SK-N-SH (cell line): ENCODE measurements around the gene IL1F10. TPM values are rescaled to one million over a fixed set of nuclear protein-coding genes. Genes with fewer than 3 reads are reported as not detected.

ENCODE experiments used
- CTCF ChIA-PET: fragments of 300-600, 350-600 bp; formaldehyde crosslinking; extraction: SDS; loops from one replicate; lab custom pipeline; 2021; lab: Yijun Ruan, JAX
- POLR2A ChIA-PET: fragments of 350-600 bp; sonication (Branson Sonifier 250); formaldehyde crosslinking; extraction: SDS; loops from one replicate; lab custom pipeline; 2020; ENCODE audit warnings: antibody characterized with exemption, inconsistent platforms; lab: Yijun Ruan, JAX
- DNase-seq: peaks from one replicate; pipeline ENCODE4 v3.0.0; 2012
- H2AFZ ChIP-seq: fragments of 200-600 bp; sonication (generic); 2 replicates; pipeline ENCODE4 v1.8.1; 2016; ENCODE audit warnings: antibody characterized with exemption, mild to moderate bottlenecking, low read depth
- H3F3A ChIP-seq: fragments of 200-600 bp; sonication (generic); replicated peaks from 2 replicates; pipeline ENCODE3; 2016; ENCODE audit warnings: antibody characterized with exemption, mild to moderate bottlenecking; ENCODE audit not compliant: insufficient read depth
- H3K27ac ChIP-seq, 2 experiments: fragments of 200-500 bp in 1 of 2; fragments of 200-600 bp in 1 of 2; sonication (Bioruptor generic) in 1 of 2; sonication (generic), shearing (Covaris generic) in 1 of 2; 2 replicates each; pipeline versions ENCODE4 v1.5.1 to v1.6.1; 2014 to 2016; ENCODE audit warnings: low read depth in 2 of 2, inconsistent platforms in 1 of 2, low read length in 1 of 2, mild to moderate bottlenecking in 1 of 2, mixed read lengths in 1 of 2
- H3K27me3 ChIP-seq: fragments of 200-600 bp; sonication (generic), shearing (Covaris generic); 2 replicates; pipeline ENCODE4 v1.6.1; 2016; ENCODE audit warnings: mixed run types; ENCODE audit not compliant: insufficient read depth
- H3K36me3 ChIP-seq, 2 experiments: fragments of 200-500 bp in 1 of 2; fragments of 200-600 bp in 1 of 2; sonication (Bioruptor generic) in 1 of 2; sonication (generic) in 1 of 2; replicated peaks in 1 of 2; 2 replicates each; pipeline versions ENCODE3 to v1.5.1; 2014 to 2016; ENCODE audit warnings: low read length in 1 of 2, mild to moderate bottlenecking in 1 of 2; ENCODE audit not compliant: insufficient read depth in 2 of 2, control insufficient read depth in 1 of 2
- H3K4me1 ChIP-seq, 2 experiments: fragments of 200-500 bp in 1 of 2; fragments of 200-600 bp in 1 of 2; sonication (Bioruptor generic) in 1 of 2; sonication (generic), shearing (Covaris generic) in 1 of 2; 2 replicates each; pipeline versions ENCODE4 v1.5.1 to v1.6.1; 2014 to 2016; ENCODE audit warnings: low read depth in 1 of 2, low read length in 1 of 2, mixed run types in 1 of 2; ENCODE audit not compliant: insufficient read depth in 2 of 2, control insufficient read depth in 1 of 2
- H3K4me2 ChIP-seq: fragments of 200-600 bp; sonication (generic), shearing (Covaris generic); 2 replicates; pipeline ENCODE4 v1.6.1; 2017; ENCODE audit warnings: mixed run types
- H3K4me3 ChIP-seq, 2 experiments: fragments of 200-500 bp in 1 of 2; fragments of 200-600 bp in 1 of 2; sonication (Bioruptor generic) in 1 of 2; sonication (generic), shearing (Covaris generic) in 1 of 2; 2 replicates each; pipeline versions ENCODE4 v1.5.1 to v1.8.1; 2014 to 2016; ENCODE audit warnings: low read depth in 2 of 2, inconsistent platforms in 1 of 2, low read length in 1 of 2, mild to moderate bottlenecking in 1 of 2, mixed read lengths in 1 of 2, moderate library complexity in 1 of 2
- H3K79me2 ChIP-seq: fragments of 200-600 bp; sonication (generic); 2 replicates; pipeline ENCODE4 v1.8.1; 2017; ENCODE audit warnings: mild to moderate bottlenecking; ENCODE audit not compliant: insufficient read depth
- H3K9ac ChIP-seq: fragments of 200-600 bp; sonication (generic); 2 replicates; pipeline ENCODE4 v1.6.1; 2017; ENCODE audit warnings: mixed run types
- H3K9me2 ChIP-seq: fragments of 200-600 bp; sonication (generic); 2 replicates; pipeline ENCODE4 v1.6.1; 2017; ENCODE audit warnings: mixed run types
- H3K9me3 ChIP-seq: fragments of 200-600 bp; sonication (generic); 2 replicates; pipeline ENCODE4 v1.6.1; 2017; ENCODE audit warnings: mixed run types, mild to moderate bottlenecking, moderate library complexity
- H4K20me1 ChIP-seq: fragments of 200-600 bp; sonication (generic); 2 replicates; pipeline ENCODE4 v1.6.1; 2017; ENCODE audit warnings: mild to moderate bottlenecking, mixed run types; ENCODE audit not compliant: insufficient read depth
- CHD2 ChIP-seq: fragments of 150-350 bp; IDR thresholded peaks from 2 replicates; pipeline ENCODE4 v1.6.1; 2018; ENCODE audit warnings: low read length; ENCODE audit not compliant: partially characterized antibody
- EP300 ChIP-seq, 2 experiments: IDR thresholded peaks; 2 replicates each; pipeline versions ENCODE4 v1.4.0 to v1.6.1; 2012; ENCODE audit warnings: borderline replicate concordance in 1 of 2, low read depth in 1 of 2, low read length in 1 of 2
- FOXM1 ChIP-seq: IDR thresholded peaks from 2 replicates; pipeline ENCODE4 v1.4.0; 2012; ENCODE audit warnings: low read depth, mild to moderate bottlenecking
- GABPA ChIP-seq: IDR thresholded peaks from 2 replicates; pipeline ENCODE4 v1.4.0; 2012; ENCODE audit warnings: low read depth, mild to moderate bottlenecking
- GATA2 ChIP-seq: sonication (generic); formaldehyde crosslinking; IDR thresholded peaks from 2 replicates; pipeline ENCODE4 v1.5.0; 2020; ENCODE audit warnings: mild to moderate bottlenecking, missing genetic modification reagents
- JUND ChIP-seq: IDR thresholded peaks from 2 replicates; pipeline ENCODE4 v1.4.0; 2012
- MEF2A ChIP-seq: IDR thresholded peaks from 2 replicates; pipeline ENCODE4 v1.4.0; 2012; ENCODE audit warnings: low read depth, borderline replicate concordance
- POLR2AphosphoS5 ChIP-seq: IDR thresholded peaks from 2 replicates; pipeline ENCODE4 v1.6.1; 2012; ENCODE audit warnings: low read depth, low read length
- RFX5 ChIP-seq: IDR thresholded peaks from 2 replicates; pipeline ENCODE4 v1.6.1; 2012; ENCODE audit warnings: mild to moderate bottlenecking, improper control_type of control experiment, low read length
- RXRA ChIP-seq: IDR thresholded peaks from 2 replicates; pipeline ENCODE4 v1.4.0; 2012; ENCODE audit warnings: low read depth, mild to moderate bottlenecking, borderline replicate concordance
- SMC3 ChIP-seq: IDR thresholded peaks from 2 replicates; pipeline ENCODE4 v1.6.1; 2012; ENCODE audit warnings: low read depth, low read length, improper control_type of control experiment
- TEAD4 ChIP-seq: IDR thresholded peaks from 2 replicates; pipeline ENCODE4 v1.4.0; 2012; ENCODE audit warnings: mild to moderate bottlenecking, borderline replicate concordance; ENCODE audit not compliant: insufficient read depth
- WGBS: methylation state at CpG from one replicate; pipeline ENCODE4 v1.1.6; 2017; ENCODE audit warnings: low lambda C conversion rate; 5-methylcytosine and 5-hydroxymethylcytosine counted together
- polyA plus RNA-seq, 3 experiments: library from polyadenylated mRNA; depleted of rRNA; stranded (reverse); fragments of >200 nt; gene quantifications; 2 replicates each; pipeline ENCODE4 v1.2.3, GENCODE V29; 2012
- TF ChIP-seq, protein P1 (sequence below): IDR thresholded peaks from 2 replicates; pipeline ENCODE4 v1.4.0; 2012; ENCODE audit warnings: low read depth, borderline replicate concordance
- TF ChIP-seq, protein P2 (sequence below): IDR thresholded peaks from 2 replicates; pipeline ENCODE4 v1.4.0; 2012; ENCODE audit warnings: low read depth, borderline replicate concordance
- TF ChIP-seq, protein P3 (sequence below): fragments of 150-350 bp; IDR thresholded peaks from 2 replicates; pipeline ENCODE4 v1.6.1; 2017; ENCODE audit warnings: antibody characterized with exemption, low read length, low read depth, borderline replicate concordance
- TF ChIP-seq, protein P4 (sequence below): IDR thresholded peaks from 2 replicates; pipeline ENCODE4 v1.6.1; 2012; ENCODE audit warnings: mild to moderate bottlenecking, low read depth, low read length, moderate library complexity
- TF ChIP-seq, protein P5 (sequence below): fragments of 150-350 bp; IDR thresholded peaks from 2 replicates; pipeline ENCODE4 v1.6.1; 2016; ENCODE audit warnings: mild to moderate bottlenecking, low read depth, low read length

Gene IL1F10
- polyA plus RNA-seq, 1 of the 3 experiments (the other 2 are of a cell fraction) = not detected

DNA sequence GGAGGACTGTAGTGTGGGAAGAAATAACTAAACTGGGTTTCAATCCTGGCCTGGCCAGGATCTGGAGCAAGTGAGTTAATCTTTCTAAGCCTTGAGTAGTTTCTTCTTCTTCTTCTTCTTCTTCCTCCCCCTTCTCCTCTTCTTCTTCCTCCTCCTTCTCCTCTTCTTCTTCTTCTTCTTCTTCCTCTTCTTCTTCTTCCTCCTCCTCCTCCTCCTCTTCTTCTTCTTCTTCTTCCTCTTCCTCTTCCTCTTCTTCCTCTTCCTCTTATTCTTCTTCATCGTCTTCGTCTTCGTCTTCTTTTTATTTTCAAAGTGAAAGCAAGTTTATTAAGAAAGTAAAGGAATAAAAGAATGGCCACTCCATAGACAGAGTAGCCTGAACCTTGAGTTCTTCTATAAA is 53.1 kb downstream of the IL1F10 start:
- Histone ChIP-seq H3K9me2 (no peaks in the 10 kb centered on the region), H3K4me3 (no peak overlapping the region), H3K9ac (no peak overlapping the region), H3F3A (no peaks in the 10 kb centered on the region), H3K4me1 (no peaks in the 10 kb centered on the region; a peak in 1 of 4 replicates), H3K4me2 (no peak overlapping the region), H3K27me3 (no peaks in the 10 kb centered on the region; the same call in 1 of the 2 replicates), H3K27ac (no peak overlapping the region), H3K79me2 (no peaks in the 10 kb centered on the region)
- no peak for DNase-seq
- WGBS = 3% methylated on average over 3 of the region's 3 CpGs
- ChIA-PET POLR2A (no interaction called here), CTCF (interaction anchor here (7.4 kb wide), 1 partner anchor 17 kb away, joined by 51 read pairs; no protein-coding TSS in a partner anchor)
- TF ChIP-seq, protein P1, sequence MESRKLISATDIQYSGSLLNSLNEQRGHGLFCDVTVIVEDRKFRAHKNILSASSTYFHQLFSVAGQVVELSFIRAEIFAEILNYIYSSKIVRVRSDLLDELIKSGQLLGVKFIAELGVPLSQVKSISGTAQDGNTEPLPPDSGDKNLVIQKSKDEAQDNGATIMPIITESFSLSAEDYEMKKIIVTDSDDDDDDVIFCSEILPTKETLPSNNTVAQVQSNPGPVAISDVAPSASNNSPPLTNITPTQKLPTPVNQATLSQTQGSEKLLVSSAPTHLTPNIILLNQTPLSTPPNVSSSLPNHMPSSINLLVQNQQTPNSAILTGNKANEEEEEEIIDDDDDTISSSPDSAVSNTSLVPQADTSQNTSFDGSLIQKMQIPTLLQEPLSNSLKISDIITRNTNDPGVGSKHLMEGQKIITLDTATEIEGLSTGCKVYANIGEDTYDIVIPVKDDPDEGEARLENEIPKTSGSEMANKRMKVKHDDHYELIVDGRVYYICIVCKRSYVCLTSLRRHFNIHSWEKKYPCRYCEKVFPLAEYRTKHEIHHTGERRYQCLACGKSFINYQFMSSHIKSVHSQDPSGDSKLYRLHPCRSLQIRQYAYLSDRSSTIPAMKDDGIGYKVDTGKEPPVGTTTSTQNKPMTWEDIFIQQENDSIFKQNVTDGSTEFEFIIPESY = no peak
- TF ChIP-seq JUND (no peak), FOXM1 (no peak), EP300 (IDR thresholded peaks at IDR 0.05; ENCODE audit: borderline replicate concordance in 1 of 2, low read depth in 1 of 2, low read length in 1 of 2) (no peak), POLR2AphosphoS5 (no peak), GABPA (no peak), CHD2 (no peak), GATA2 (CRISPR knock-in tag) (no peak), TEAD4 (no peak), MEF2A (no peak), RFX5 (no peak), RXRA (no peak), SMC3 (no peak)
- TF ChIP-seq, protein P2, sequence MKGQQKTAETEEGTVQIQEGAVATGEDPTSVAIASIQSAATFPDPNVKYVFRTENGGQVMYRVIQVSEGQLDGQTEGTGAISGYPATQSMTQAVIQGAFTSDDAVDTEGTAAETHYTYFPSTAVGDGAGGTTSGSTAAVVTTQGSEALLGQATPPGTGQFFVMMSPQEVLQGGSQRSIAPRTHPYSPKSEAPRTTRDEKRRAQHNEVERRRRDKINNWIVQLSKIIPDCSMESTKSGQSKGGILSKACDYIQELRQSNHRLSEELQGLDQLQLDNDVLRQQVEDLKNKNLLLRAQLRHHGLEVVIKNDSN = no peak
- TF ChIP-seq, protein P3, sequence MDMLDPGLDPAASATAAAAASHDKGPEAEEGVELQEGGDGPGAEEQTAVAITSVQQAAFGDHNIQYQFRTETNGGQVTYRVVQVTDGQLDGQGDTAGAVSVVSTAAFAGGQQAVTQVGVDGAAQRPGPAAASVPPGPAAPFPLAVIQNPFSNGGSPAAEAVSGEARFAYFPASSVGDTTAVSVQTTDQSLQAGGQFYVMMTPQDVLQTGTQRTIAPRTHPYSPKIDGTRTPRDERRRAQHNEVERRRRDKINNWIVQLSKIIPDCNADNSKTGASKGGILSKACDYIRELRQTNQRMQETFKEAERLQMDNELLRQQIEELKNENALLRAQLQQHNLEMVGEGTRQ = no peak
- TF ChIP-seq, protein P4, sequence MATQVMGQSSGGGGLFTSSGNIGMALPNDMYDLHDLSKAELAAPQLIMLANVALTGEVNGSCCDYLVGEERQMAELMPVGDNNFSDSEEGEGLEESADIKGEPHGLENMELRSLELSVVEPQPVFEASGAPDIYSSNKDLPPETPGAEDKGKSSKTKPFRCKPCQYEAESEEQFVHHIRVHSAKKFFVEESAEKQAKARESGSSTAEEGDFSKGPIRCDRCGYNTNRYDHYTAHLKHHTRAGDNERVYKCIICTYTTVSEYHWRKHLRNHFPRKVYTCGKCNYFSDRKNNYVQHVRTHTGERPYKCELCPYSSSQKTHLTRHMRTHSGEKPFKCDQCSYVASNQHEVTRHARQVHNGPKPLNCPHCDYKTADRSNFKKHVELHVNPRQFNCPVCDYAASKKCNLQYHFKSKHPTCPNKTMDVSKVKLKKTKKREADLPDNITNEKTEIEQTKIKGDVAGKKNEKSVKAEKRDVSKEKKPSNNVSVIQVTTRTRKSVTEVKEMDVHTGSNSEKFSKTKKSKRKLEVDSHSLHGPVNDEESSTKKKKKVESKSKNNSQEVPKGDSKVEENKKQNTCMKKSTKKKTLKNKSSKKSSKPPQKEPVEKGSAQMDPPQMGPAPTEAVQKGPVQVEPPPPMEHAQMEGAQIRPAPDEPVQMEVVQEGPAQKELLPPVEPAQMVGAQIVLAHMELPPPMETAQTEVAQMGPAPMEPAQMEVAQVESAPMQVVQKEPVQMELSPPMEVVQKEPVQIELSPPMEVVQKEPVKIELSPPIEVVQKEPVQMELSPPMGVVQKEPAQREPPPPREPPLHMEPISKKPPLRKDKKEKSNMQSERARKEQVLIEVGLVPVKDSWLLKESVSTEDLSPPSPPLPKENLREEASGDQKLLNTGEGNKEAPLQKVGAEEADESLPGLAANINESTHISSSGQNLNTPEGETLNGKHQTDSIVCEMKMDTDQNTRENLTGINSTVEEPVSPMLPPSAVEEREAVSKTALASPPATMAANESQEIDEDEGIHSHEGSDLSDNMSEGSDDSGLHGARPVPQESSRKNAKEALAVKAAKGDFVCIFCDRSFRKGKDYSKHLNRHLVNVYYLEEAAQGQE = no peak
- TF ChIP-seq, protein P5, sequence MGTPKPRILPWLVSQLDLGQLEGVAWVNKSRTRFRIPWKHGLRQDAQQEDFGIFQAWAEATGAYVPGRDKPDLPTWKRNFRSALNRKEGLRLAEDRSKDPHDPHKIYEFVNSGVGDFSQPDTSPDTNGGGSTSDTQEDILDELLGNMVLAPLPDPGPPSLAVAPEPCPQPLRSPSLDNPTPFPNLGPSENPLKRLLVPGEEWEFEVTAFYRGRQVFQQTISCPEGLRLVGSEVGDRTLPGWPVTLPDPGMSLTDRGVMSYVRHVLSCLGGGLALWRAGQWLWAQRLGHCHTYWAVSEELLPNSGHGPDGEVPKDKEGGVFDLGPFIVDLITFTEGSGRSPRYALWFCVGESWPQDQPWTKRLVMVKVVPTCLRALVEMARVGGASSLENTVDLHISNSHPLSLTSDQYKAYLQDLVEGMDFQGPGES = no peak
- TF ChIP-seq, all 33 proteins: peak for 0
- H4K20me1 ChIP-seq = no peaks in the 10 kb centered on the region
- no peaks in the 10 kb centered on the region for H3K36me3 ChIP-seq
- no peak overlapping the region for H2AFZ ChIP-seq
- no peaks in the 10 kb centered on the region for H3K9me3 ChIP-seq
